Small intestine (tissue), 16 donors: ENCODE data around the gene COPS4. TPM values are rescaled to one million over a fixed set of nuclear protein-coding genes. Genes with fewer than 3 reads are reported as not detected.
A peak's percentile ranks its signal among the peaks of the same experiment; 100 is the strongest.
"Not testable (repeated sequence)": the region's sequence is repeated elsewhere in the genome, so short reads cannot be mapped to it uniquely, and the experiment has no call there.

Source experiments
- DNase-seq, 2 donors: peaks; one replicate each; pipeline versions ENCODE4 v3.0.0 to v3.0.0-alpha.2; 2013
- FAIRE-seq: peaks from 2 replicates; lab custom pipeline; 2012; peaks lifted over from hg19 to GRCh38; lab: Jason Lieb, UNC
- H3K27ac ChIP-seq, 3 donors: one replicate each; pipeline ENCODE4 v1.5.1; 2013; ENCODE audit warnings: low read length in 2 of 3, mild to moderate bottlenecking in 2 of 3, control low read depth in 1 of 3, inconsistent platforms in 1 of 3, low read depth in 1 of 3, moderate library complexity in 1 of 3
- H3K27me3 ChIP-seq, 3 donors: one replicate each; pipeline ENCODE4 v1.6.1; 2013; ENCODE audit warnings: low read length in 3 of 3, inconsistent platforms in 1 of 3; ENCODE audit not compliant: control insufficient read depth in 3 of 3, insufficient read depth in 3 of 3
- H3K36me3 ChIP-seq, 3 donors: one replicate each; pipeline ENCODE4 v1.6.1; 2013; ENCODE audit warnings: low read length in 3 of 3, inconsistent platforms in 1 of 3, low read depth in 1 of 3, mild to moderate bottlenecking in 1 of 3, moderate library complexity in 1 of 3; ENCODE audit not compliant: control insufficient read depth in 3 of 3, insufficient read depth in 2 of 3
- H3K4me1 ChIP-seq, 3 donors: one replicate each; pipeline ENCODE4 v1.6.1; 2013; ENCODE audit warnings: low read length in 2 of 3, inconsistent platforms in 1 of 3, low read depth in 1 of 3, mild to moderate bottlenecking in 1 of 3, moderate library complexity in 1 of 3; ENCODE audit not compliant: control insufficient read depth in 3 of 3, insufficient read depth in 2 of 3
- H3K4me3 ChIP-seq, 3 donors: one replicate each; pipeline ENCODE4 v1.5.1; 2013; ENCODE audit warnings: low read length in 3 of 3, control low read depth in 1 of 3, inconsistent platforms in 1 of 3, low read depth in 1 of 3, mild to moderate bottlenecking in 1 of 3, moderate library complexity in 1 of 3
- H3K9me3 ChIP-seq, 2 donors: one replicate each; pipeline ENCODE4 v1.6.1; 2013; ENCODE audit warnings: low read depth in 1 of 2, low read length in 1 of 2; ENCODE audit not compliant: control insufficient read depth in 2 of 2, insufficient read depth in 1 of 2
- WGBS, 3 donors: extraction: QIAGEN DNeasy Blood & Tissue Kit; methylation state at CpG; one replicate each; pipeline ENCODE4 v1.1.7; 2013; 5-methylcytosine and 5-hydroxymethylcytosine counted together
- long read RNA-seq, 10 donors: transcript quantifications; one replicate each; lab custom pipeline, GENCODE V29; 2026
- polyA plus RNA-seq, 4 donors: library from polyadenylated mRNA; stranded (reverse) in 3 of 4; unstranded in 1 of 4; fragments of 200-250 nt in 3 of 4; fragments of 120-200 nt in 1 of 4; gene quantifications; one replicate each; pipeline versions ENCODE4 v1.2.1 to v1.2.3, GENCODE V29; 2013
- donor health status: healthy with polysubstance abuse.
- donor health status: control.
- donor health status: control.
- donor health status: Bipolar disorder and iron deficiency.
- donor health status: healthy.

The COPS4 gene
- 10 to 100 TPM; 23.5 to 46.9 (median 31.4) TPM for polyA plus RNA-seq
- long read RNA-seq, donor 1, transcript COPS4-201 (10 exons, 1,744 nt), result major isoform, 43 of 45 reads
- long read RNA-seq, donor 1, partial matches to known transcripts, result 0 of 45 reads
- long read RNA-seq, donor 1, other reads (novel, unspliced or antisense), result 0 of 45 reads
- long read RNA-seq, donor 2, transcript COPS4-201 (10 exons, 1,744 nt), result major isoform, 12 of 13 reads
- long read RNA-seq, donor 2, partial matches to known transcripts, result 0 of 13 reads
- long read RNA-seq, donor 2, other reads (novel, unspliced or antisense), result 0 of 13 reads
- long read RNA-seq, donor 3, transcript COPS4-201 (10 exons, 1,744 nt), result major isoform, 8 of 12 reads
- long read RNA-seq, donor 3, partial matches to known transcripts, result 0 of 12 reads
- long read RNA-seq, donor 3, other reads (novel, unspliced or antisense), result 0 of 12 reads
- long read RNA-seq, donor 4, result 0 reads
- long read RNA-seq, donor 5, partial matches to known transcripts, result 0 of 4 reads
- long read RNA-seq, donor 5, other reads (novel, unspliced or antisense), result 0 of 4 reads
- long read RNA-seq, donor 6, transcript COPS4-201 (10 exons, 1,744 nt), result major isoform, 15 of 17 reads
- long read RNA-seq, donor 6, partial matches to known transcripts, result 0 of 17 reads
- long read RNA-seq, donor 6, other reads (novel, unspliced or antisense), result 0 of 17 reads
- long read RNA-seq, donor 7, transcript COPS4-201 (10 exons, 1,744 nt), result major isoform, 60 of 72 reads
- long read RNA-seq, donor 7, partial matches to known transcripts, result 8 of 72 reads
- long read RNA-seq, donor 7, other reads (novel, unspliced or antisense), result 0 of 72 reads
- long read RNA-seq, donor 8, result 0 reads
- long read RNA-seq, donor 9, partial matches to known transcripts, result 0 of 5 reads
- long read RNA-seq, donor 9, other reads (novel, unspliced or antisense), result 0 of 5 reads
- long read RNA-seq, donor 10, transcript COPS4-201 (10 exons, 1,744 nt), result major isoform, 26 of 29 reads
- long read RNA-seq, donor 10, partial matches to known transcripts, result 0 of 29 reads
- long read RNA-seq, donor 10, other reads (novel, unspliced or antisense), result 0 of 29 reads

DNA sequence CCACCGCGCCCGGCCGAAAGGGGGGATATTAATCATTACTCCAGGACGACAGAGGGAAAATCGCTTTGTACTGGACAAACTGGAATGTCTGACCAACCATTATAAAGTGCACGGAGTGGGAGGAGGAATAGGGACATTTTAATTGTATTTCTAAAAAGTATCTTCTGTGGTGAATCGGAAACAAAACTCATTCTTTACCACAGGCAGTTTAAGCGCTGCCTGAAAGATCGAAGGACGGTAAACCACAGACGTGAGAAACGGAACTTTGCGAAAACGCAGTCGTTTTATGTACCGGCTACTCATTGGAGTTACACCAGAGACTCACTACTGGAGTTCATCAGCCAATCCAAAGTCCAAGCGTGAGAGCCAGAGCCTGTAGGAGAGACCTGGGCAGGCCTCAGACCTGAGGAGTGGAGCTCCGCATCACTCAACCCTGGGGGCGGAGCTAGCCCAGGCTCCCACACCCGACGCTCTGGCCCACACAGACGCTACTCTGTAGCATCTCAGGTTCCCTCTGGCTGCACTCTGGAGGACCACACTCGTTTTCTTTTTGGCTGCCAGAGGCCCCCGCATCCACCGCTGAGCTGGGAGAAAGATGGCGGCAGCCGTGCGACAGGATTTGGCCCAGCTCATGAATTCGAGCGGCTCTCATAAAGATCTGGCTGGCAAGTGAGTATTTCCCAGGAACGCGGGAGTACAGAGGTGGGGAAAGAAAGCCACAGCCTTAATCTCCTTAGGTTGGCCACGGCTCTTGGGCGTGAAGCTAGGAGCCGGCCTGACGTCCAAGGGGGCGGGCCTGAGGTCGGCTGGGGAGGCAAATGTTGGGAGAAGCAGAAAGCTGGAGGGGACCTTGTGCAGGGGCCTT, at the start of gene COPS4:
COPS4 (plus strand) TSS at position 554 of the 865 bp plus-strand sequence; CDS start at position 596, 42 bp downstream.
- DNase-seq (peak; percentile 99 to 100), FAIRE-seq (peak; percentile 95)
- peaks cover 4 to 11% (median 10%) of the 10 kb centered on the region in 3 donors for H3K4me1 ChIP-seq
- H3K27me3 ChIP-seq, result no peaks in the 10 kb centered on the region
- H3K27ac ChIP-seq, result peak within 1 kb of the TSS; percentile 92 to 96 (median 95)
- H3K36me3 ChIP-seq, result no peaks in the 10 kb centered on the region
- WGBS, 3 donors, result 0% methylated on average over 39 of the region's 39 CpGs
- H3K4me3 ChIP-seq, result peak within 1 kb of the TSS; percentile 64 to 78 (median 74)
- H3K9me3 ChIP-seq, result no peaks in the 10 kb centered on the region

DNA sequence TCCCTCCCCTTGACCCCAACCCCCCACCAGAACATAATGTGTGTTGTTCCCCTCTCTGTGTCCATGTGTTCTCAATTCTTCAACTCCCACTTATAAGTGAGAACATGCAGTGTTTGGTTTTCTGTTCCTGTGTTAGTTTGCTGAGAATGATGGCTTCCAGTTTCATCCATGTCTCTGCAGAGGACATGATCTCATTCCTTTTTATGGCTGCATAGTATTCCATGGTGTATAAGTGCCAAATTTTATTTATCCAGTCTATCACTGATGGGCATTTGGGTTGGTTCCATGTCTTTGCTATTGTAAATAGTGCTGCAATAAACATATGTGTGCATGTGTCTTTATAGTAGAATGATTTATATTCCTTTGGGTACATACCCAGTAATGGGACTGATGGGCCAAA, 47.5 kb upstream of the COPS4 start:
- not testable (repeated sequence) for H3K9me3 ChIP-seq, H3K27me3 ChIP-seq, H3K36me3 ChIP-seq, H3K4me3 ChIP-seq, DNase-seq, FAIRE-seq, H3K4me1 ChIP-seq, H3K27ac ChIP-seq

- no peak for FAIRE-seq
- H3K4me3 ChIP-seq, result no peak overlapping the region
- WGBS, 3 donors, result 85 to 96% (median 95%) methylated on average over 2 of the region's 2 CpGs
- peaks cover 2 to 3% (median 2%) of the 10 kb centered on the region in 3 donors for H3K36me3 ChIP-seq
- H3K9me3 ChIP-seq, result no peaks in the 10 kb centered on the region
- no peaks in the 10 kb centered on the region for H3K27me3 ChIP-seq
- DNase-seq, result no peak
- H3K27ac ChIP-seq, result no peak overlapping the region
- peaks cover 7 to 10% (median 9%) of the 10 kb centered on the region in 3 donors for H3K4me1 ChIP-seq
These were observed 46.6 kb upstream of the COPS4 start for GRCh38 chr4:82988323-82988832.

- H3K9me3 ChIP-seq, result no peaks in the 10 kb centered on the region
- H3K27ac ChIP-seq, result peak overlapping the region; percentile 0 to 60 (median 37)
- FAIRE-seq (no peak), DNase-seq (peak; percentile 33 to 49)
- WGBS, 3 donors, result 83 to 95% (median 87%) methylated on average over 2 of the region's 2 CpGs
- H3K36me3 ChIP-seq, result peaks cover 0 to 3% (median 0%) of the 10 kb centered on the region in 3 donors
- no peaks in the 10 kb centered on the region for H3K27me3 ChIP-seq
- peaks cover 7 to 10% (median 9%) of the 10 kb centered on the region in 3 donors for H3K4me1 ChIP-seq
- H3K4me3 ChIP-seq, result no peak overlapping the region
These were observed 45.2 kb upstream of the COPS4 start for GRCh38 chr4:82989575-82990429.

DNA sequence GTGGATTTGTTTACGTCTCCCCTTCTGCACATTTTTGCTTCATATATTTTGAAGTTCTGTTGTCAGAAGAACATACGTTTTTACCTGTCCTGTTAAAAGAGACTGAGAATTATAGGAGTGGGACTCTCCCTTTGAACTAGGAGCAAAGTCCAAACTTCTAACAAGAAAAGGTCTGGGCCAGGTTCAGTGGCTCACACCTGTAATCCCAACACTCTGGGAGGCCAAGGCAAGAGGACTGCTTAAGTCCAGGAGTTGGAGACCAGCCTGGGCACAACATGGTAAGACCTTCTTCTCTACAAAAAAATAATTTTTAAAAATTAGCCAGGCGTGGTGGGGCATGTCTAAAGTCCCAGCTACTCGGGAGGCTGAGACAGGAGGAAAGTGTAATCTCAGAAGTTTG, 40.1 kb upstream of the COPS4 start:
- DNase-seq (peak; percentile 22 to 49), FAIRE-seq (no peak)
- H3K27ac ChIP-seq, result no peak overlapping the region
- 66 to 72% (median 69%) methylated on average over 4 of the region's 4 CpGs for WGBS, 3 donors
- no peaks in the 10 kb centered on the region for H3K27me3 ChIP-seq
- no peak overlapping the region for H3K4me3 ChIP-seq
- peaks cover 0 to 9% (median 2%) of the 10 kb centered on the region in 3 donors for H3K36me3 ChIP-seq
- H3K4me1 ChIP-seq, result peaks cover 2 to 5% (median 3%) of the 10 kb centered on the region in 3 donors
- H3K9me3 ChIP-seq, result no peaks in the 10 kb centered on the region

GRCh38 chr4:82998898-82999297, 36.1 kb upstream of the COPS4 start:
- FAIRE-seq (no peak), DNase-seq (no peak)
- H3K36me3 ChIP-seq, result peaks cover 0 to 8% (median 2%) of the 10 kb centered on the region in 3 donors
- no peak overlapping the region for H3K27ac ChIP-seq
- H3K4me1 ChIP-seq, result peaks cover 0 to 2% (median 0%) of the 10 kb centered on the region in 3 donors
- H3K4me3 ChIP-seq, result no peak overlapping the region
- no peaks in the 10 kb centered on the region for H3K9me3 ChIP-seq
- no peaks in the 10 kb centered on the region for H3K27me3 ChIP-seq

DNA sequence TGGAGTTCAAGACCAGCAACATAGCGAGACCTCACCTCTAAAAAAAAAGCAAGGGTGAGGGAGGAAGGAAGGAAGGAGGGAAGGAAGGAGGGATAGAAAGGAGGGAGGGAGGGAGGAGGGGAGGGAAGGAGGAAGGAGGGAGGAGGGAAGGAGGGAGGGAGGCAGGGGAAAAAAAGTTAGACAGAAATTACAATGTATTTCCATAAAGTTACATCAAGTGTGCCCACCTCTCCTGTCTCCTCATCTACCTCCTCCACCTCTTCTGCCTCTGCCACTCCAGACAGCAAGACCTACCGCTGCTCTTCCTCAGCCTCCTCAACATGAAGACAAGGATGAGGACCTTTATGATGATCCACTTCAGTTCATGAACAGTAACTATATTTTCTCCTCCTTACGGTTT, 32.7 kb upstream of the COPS4 start:
- no peaks in the 10 kb centered on the region for H3K27me3 ChIP-seq
- no peak for DNase-seq
- WGBS, 3 donors, result 92 to 95% (median 94%) methylated on average over 3 of the region's 3 CpGs

More for the DNA sequence above, 32.7 kb upstream of the COPS4 start:
- Histone ChIP-seq H3K36me3 (peaks cover 0 to 6% (median 0%) of the 10 kb centered on the region in 3 donors), H3K27ac (no peak overlapping the region), H3K4me1 (no peaks in the 10 kb centered on the region), H3K4me3 (no peak overlapping the region), H3K9me3 (no peaks in the 10 kb centered on the region)
- no peak for FAIRE-seq
